ENCODE data around the gene CHST15. TPM values are rescaled to one million over a fixed set of nuclear protein-coding genes. Genes with fewer than 3 reads are reported as not detected.

The CHST15 gene
- total and polyA plus RNA-seq, 11 donors, result 0.88 to 27.1 (median 4.1) TPM

DNA sequence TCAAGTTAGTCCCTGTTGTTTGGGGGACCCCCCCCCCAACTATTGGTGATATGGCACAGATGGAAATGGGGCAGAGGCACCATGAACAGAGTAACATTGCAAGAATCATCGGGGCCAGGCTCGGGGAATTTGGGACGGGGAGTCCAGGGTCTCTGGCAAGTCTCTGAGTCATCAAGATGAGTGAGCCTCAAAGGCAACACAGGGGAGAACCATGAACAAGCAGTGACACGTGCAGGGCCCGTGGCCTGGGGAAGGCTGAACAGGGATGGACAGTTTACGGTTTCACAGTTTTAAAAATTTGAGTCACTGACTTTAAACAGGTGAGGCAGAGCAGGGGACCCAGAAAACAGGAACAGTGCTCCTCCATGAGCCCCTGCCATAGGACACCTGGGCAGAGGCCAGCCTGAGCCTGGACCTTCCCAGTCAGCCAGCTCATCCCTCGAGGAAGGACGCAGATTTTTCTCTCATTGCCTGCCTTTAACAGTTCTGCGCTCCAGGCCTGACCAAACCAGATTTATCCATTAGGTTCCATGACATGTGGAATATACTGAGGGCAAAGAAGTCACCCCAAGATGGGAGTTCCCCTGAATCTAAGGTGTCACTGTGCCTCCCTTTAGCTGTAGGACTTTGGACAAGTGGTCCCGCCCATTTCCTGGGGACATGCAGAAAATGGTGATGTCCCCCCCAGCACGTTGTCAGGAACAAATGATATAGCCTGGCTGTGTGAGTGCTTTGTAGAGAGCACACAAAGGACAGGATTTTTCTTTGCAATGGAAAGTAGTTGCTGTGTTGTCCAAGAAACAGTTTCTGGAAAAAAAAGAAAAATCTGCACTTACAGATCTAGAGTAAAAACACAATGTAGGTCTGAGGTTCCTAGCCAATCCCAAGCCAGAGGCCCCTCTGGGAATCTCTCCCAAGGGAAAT is 23.8 kb downstream of the CHST15 start:
- DNase-seq (no peak), ATAC-seq (no peak)
- H3K4me3 ChIP-seq, result no peak overlapping the region
- TF ChIP-seq POLR2A (IDR thresholded peaks at IDR 0.05), result no peak
- TF ChIP-seq, protein P1, sequence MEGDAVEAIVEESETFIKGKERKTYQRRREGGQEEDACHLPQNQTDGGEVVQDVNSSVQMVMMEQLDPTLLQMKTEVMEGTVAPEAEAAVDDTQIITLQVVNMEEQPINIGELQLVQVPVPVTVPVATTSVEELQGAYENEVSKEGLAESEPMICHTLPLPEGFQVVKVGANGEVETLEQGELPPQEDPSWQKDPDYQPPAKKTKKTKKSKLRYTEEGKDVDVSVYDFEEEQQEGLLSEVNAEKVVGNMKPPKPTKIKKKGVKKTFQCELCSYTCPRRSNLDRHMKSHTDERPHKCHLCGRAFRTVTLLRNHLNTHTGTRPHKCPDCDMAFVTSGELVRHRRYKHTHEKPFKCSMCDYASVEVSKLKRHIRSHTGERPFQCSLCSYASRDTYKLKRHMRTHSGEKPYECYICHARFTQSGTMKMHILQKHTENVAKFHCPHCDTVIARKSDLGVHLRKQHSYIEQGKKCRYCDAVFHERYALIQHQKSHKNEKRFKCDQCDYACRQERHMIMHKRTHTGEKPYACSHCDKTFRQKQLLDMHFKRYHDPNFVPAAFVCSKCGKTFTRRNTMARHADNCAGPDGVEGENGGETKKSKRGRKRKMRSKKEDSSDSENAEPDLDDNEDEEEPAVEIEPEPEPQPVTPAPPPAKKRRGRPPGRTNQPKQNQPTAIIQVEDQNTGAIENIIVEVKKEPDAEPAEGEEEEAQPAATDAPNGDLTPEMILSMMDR (IDR thresholded peaks at IDR 0.05), result no peak
- H3K27ac ChIP-seq, result no peak overlapping the region
- H3K27me3 ChIP-seq, result peaks cover 0 to 21% (median 0%) of the 10 kb centered on the region in 9 donors
- no peaks in the 10 kb centered on the region for H3K9me3 ChIP-seq
- H3K36me3 ChIP-seq, result no peaks in the 10 kb centered on the region
- 79 to 88% (median 87%) methylated on average over 11 of the region's 11 CpGs for WGBS, 4 donors
- intact Hi-C loops (cut with DNase I), result loop anchor here in 1 of 10 donors (2.0 kb wide), 1 partner anchor 71 kb away; no protein-coding TSS in a partner anchor
- peaks cover 0 to 65% (median 5%) of the 10 kb centered on the region in 12 donors for H3K4me1 ChIP-seq

DNA sequence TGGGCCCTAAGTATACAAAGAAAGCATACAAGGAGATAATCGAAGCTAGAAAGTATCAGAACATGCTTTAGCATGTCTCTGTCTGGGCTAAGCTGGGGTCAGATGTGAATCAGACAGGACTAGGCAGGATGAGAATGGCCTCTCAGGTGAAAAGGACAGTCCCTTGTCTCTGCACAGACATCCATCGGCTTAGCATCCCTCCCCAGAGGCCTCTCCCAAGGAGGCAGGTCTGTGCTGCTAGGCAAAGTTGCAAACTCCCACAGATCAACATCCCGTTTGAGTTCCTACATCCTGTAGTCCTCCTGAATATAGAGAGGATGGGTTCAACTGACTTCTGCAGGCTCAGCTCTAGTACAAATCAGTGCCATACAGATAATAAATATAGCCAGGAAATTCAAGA is 24.5 kb downstream of the CHST15 start:
- 61 to 69% (median 66%) methylated on average over 3 of the region's 3 CpGs for WGBS, 4 donors
- Histone ChIP-seq H3K27ac (no peak overlapping the region), H3K4me1 (peaks cover 0 to 65% (median 5%) of the 10 kb centered on the region in 12 donors), H3K9me3 (no peaks in the 10 kb centered on the region), H3K27me3 (peaks cover 0 to 21% (median 0%) of the 10 kb centered on the region in 9 donors), H3K36me3 (no peaks in the 10 kb centered on the region), H3K4me3 (no peak overlapping the region)
- ATAC-seq, result no peak
- no peak for DNase-seq
- intact Hi-C loops (cut with DNase I), result loop anchor here in 1 of 10 donors (2.0 kb wide), 1 partner anchor 70 kb away; no protein-coding TSS in a partner anchor
- TF ChIP-seq POLR2A (IDR thresholded peaks at IDR 0.05), result no peak
- TF ChIP-seq, protein P1 (IDR thresholded peaks at IDR 0.05), result no peak

DNA sequence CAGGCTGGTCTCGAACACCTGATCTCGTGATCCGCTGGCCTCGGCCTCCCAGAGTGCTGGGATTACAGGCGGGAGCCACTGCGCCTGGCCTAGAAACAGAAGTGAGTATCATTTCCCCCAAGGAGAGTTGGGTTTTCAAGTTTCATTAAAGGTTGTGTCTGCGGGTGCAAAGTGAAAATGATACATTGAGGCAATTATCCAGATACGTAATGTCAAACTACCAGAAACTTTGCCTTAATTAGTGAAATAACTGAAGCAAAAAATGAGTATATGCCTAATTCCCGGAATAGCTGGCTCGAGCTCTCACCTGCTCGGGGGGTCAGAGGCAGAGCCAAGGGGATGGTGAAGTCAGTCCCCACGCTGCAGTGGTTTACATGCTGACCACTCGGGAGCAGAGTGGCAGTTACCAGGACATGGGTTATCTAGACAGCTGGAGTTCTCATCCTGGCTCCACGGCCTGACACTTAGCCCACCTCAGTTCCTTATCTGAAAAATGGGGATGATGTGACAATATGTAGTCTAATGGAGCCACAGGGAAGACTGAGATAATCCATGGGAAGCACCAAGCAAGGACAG is 25.5 kb downstream of the CHST15 start:
- WGBS, 4 donors, result 90 to 94% (median 90%) methylated on average over 13 to 14 of the region's 14 CpGs
- intact Hi-C loops (cut with DNase I), result loop anchor here in 1 of 10 donors (2.0 kb wide), 1 partner anchor 69 kb away; no protein-coding TSS in a partner anchor
- no peak for ATAC-seq

More for the DNA sequence above, 25.5 kb downstream of the CHST15 start:
- H3K4me3 ChIP-seq, result no peak overlapping the region
- DNase-seq, result no peak
- H3K27me3 ChIP-seq, result peaks cover 0 to 21% (median 0%) of the 10 kb centered on the region in 9 donors
- no peaks in the 10 kb centered on the region for H3K9me3 ChIP-seq
- no peak for TF ChIP-seq POLR2A (IDR thresholded peaks at IDR 0.05)
- TF ChIP-seq, protein P1 (IDR thresholded peaks at IDR 0.05), result no peak
- peaks cover 0 to 69% (median 5%) of the 10 kb centered on the region in 12 donors for H3K4me1 ChIP-seq
- H3K36me3 ChIP-seq, result no peaks in the 10 kb centered on the region
- H3K27ac ChIP-seq, result peak overlapping the region in 1 of 12 donors; percentile 66
